Neural crest cell (in vitro differentiated cells): ENCODE measurements around the gene PTGDR2. TPM values are rescaled to one million over a fixed set of nuclear protein-coding genes. Genes with fewer than 3 reads are reported as not detected.

Source experiments
- DNase-seq: peaks from one replicate; pipeline ENCODE4 v3.0.0; 2021; ENCODE audit warnings: low read depth, mixed read lengths, low spot score
- H3K27ac Mint-ChIP-seq: one replicate; pipeline ENCODE4 v1.8.0; 2021; ENCODE audit warnings: mild to moderate bottlenecking, mixed read lengths; ENCODE audit not compliant: unreplicated experiment
- H3K27me3 Mint-ChIP-seq: 2 replicates; pipeline ENCODE4 v1.8.0; 2021; ENCODE audit warnings: low read depth, mild to moderate bottlenecking, mixed read lengths
- H3K36me3 Mint-ChIP-seq: 2 replicates; pipeline ENCODE4 v1.8.0; 2021; ENCODE audit warnings: low read depth, mild to moderate bottlenecking, mixed read lengths
- H3K4me1 Mint-ChIP-seq: 2 replicates; pipeline ENCODE4 v1.8.0; 2021; ENCODE audit warnings: mixed read lengths
- H3K4me3 Mint-ChIP-seq: one replicate; pipeline ENCODE4 v1.8.0; 2021; ENCODE audit warnings: mild to moderate bottlenecking, mixed read lengths
- H3K9me3 Mint-ChIP-seq: 2 replicates; pipeline ENCODE4 v1.8.0; 2021; ENCODE audit warnings: mixed read lengths
- CTCF ChIP-seq: fragments of 200-600 bp; sonication (generic); conservative IDR thresholded peaks from 2 replicates; pipeline ENCODE4 v1.5.0; 2021; ENCODE audit warnings: antibody characterized with exemption, mild to moderate bottlenecking
- total RNA-seq: library from RNA; stranded (reverse); gene quantifications from 2 replicates; pipeline ENCODE4 v1.2.1, GENCODE V29; 2021

PTGDR2 gene
- total RNA-seq, 1 donor from 2014 or later = 0.16 TPM

DNA sequence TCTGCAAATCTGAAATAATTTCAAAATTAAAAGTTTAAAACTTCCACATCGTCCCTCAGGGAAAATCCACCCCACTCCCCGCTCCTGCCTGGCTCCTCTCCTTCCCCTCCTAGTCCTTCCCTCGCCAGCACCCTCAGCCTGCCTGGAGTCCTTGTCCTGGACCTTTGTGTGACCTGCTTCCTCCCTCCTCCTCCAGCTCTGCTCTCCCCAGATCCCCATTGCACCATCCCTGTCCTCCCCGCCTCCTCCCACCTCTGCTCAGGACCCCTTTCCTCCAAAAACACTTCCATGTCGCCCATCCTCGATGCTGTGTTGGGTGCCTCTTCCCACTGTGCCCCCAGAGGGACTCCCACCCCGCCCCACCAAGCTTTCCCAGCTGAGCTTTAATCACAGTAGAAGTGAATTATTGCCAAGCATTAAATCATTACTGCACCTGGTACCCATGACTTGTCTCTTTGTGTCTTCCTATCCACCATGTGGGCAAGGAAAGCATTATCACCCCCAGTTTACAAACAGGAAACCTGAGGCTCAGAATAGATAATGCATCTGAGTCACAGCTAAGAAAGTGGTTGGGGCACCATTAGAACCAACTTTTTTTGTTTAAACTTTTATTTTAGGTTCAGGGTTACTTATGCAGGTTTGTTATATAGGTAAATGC is 9.2 kb upstream of the PTGDR2 start:
- Mint-ChIP-seq H3K36me3 (no peaks in the 10 kb centered on the region), H3K27ac (no peak overlapping the region), H3K4me1 (peaks cover 4% of the 10 kb centered on the region), H3K27me3 (no peaks in the 10 kb centered on the region), H3K9me3 (no peaks in the 10 kb centered on the region), H3K4me3 (no peak overlapping the region)
- no peak for DNase-seq
- TF ChIP-seq CTCF = no peak

DNA sequence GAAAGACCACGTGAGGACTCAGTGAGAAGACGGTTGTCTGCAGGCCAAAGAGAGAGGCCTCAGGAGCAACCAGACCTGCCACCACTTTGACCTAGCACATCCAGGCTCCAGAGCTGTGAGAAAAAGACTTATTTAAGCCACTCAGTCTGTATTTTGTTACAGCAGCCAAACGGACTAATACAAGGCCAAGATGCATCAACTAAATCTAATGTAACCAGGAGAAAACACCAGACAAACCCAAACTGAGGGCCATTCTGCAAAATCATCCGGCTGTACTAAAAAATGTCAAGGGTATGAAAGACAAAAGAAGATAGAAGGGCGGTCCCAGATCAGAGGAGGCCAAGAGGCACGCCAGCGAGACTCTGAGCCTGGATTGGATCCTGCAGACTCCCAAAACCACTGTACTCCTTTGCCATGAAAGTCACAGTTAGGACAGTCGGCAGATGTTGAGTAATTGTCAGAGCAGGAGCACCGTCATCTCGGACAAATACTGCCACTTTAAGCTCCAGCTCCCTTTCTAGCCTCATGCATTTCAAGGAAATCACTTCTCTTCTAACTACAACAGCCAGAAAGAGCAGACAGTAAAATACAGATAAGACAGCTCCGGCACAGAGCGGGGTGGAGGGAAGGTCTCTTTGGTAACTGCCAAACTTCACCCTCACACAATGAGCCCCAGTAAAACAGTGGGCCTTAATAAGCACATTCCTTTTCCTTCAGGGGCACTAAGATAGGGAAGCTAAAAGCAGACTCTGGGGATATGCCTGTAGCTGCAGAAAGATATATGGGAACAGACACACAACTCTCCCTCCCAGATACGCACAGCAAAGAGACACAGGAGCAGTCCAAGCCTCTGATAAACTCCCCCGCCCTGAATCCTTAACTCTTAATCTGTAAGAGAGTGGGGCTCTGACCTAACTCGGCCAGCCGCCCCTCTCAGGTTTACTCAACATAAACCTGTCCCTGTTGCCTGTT is 8.1 kb upstream of the PTGDR2 start:
- H3K27ac Mint-ChIP-seq = no peak overlapping the region
- no peaks in the 10 kb centered on the region for H3K36me3 Mint-ChIP-seq
- H3K4me1 Mint-ChIP-seq = peaks cover 11% of the 10 kb centered on the region
- no peaks in the 10 kb centered on the region for H3K27me3 Mint-ChIP-seq
- DNase-seq = no peak
- H3K9me3 Mint-ChIP-seq = no peaks in the 10 kb centered on the region
- H3K4me3 Mint-ChIP-seq = no peak overlapping the region
- no peak for TF ChIP-seq CTCF

- TF ChIP-seq CTCF = no peak
- no peak for DNase-seq
- H3K27me3 Mint-ChIP-seq = no peaks in the 10 kb centered on the region
- no peak overlapping the region for H3K4me3 Mint-ChIP-seq
- no peaks in the 10 kb centered on the region for H3K36me3 Mint-ChIP-seq
- no peak overlapping the region for H3K27ac Mint-ChIP-seq
- peaks cover 11% of the 10 kb centered on the region for H3K4me1 Mint-ChIP-seq
- no peaks in the 10 kb centered on the region for H3K9me3 Mint-ChIP-seq
These were observed 6.4 kb upstream of the PTGDR2 start for GRCh38 chr11:60862171-60862570.

GRCh38 chr11:60860943-60861342 is 5.2 kb upstream of the PTGDR2 start:
- DNase-seq = no peak
- Mint-ChIP-seq H3K27me3 (no peaks in the 10 kb centered on the region), H3K4me3 (no peak overlapping the region), H3K27ac (no peak overlapping the region), H3K9me3 (no peaks in the 10 kb centered on the region), H3K4me1 (peaks cover 11% of the 10 kb centered on the region), H3K36me3 (no peaks in the 10 kb centered on the region)
- no peak for TF ChIP-seq CTCF

GRCh38 chr11:60859616-60860250 is 4.0 kb upstream of the PTGDR2 start:
- no peak for TF ChIP-seq CTCF
- no peak overlapping the region for H3K4me3 Mint-ChIP-seq

More at GRCh38 chr11:60859616-60860250, 4.0 kb upstream of the PTGDR2 start:
- Mint-ChIP-seq H3K9me3 (no peaks in the 10 kb centered on the region), H3K36me3 (no peaks in the 10 kb centered on the region), H3K27me3 (no peaks in the 10 kb centered on the region), H3K27ac (peak overlapping the region; percentile 84), H3K4me1 (peaks cover 11% of the 10 kb centered on the region)
- no peak for DNase-seq
